K562 (cell line): Measurements from ENCODE around the gene TTC28. TPM values are rescaled to one million over a fixed set of nuclear protein-coding genes. Genes with fewer than 3 reads are reported as not detected.

Experiments used
- AFF4 ChIP-seq: sonication (generic); formaldehyde crosslinking; IDR thresholded peaks from 2 replicates; pipeline ENCODE4 v1.8.0; 2023; ENCODE audit warnings: mild to moderate bottlenecking, missing genetic modification reagents
- ATF6 ChIP-seq: sonication (generic); formaldehyde crosslinking; IDR thresholded peaks from 2 replicates; pipeline ENCODE4 v1.4.0; 2020; ENCODE audit warnings: mild to moderate bottlenecking, missing genetic modification reagents
- BHLHE40 ChIP-seq: IDR thresholded peaks from 2 replicates; pipeline ENCODE4 v1.6.1; 2011; ENCODE audit warnings: low read length, improper control_type of control experiment
- BRCA1 ChIP-seq, 2 experiments: fragments of 450-650 bp in 1 of 2; sonication (generic) in 1 of 2; formaldehyde crosslinking in 1 of 2; IDR thresholded peaks; 2 replicates each; pipeline versions ENCODE4 v1.5.0 to v1.6.1; 2017 to 2020; ENCODE audit warnings: mild to moderate bottlenecking in 1 of 2, missing genetic modification reagents in 1 of 2
- E2F3 ChIP-seq: fragments of 250-450 bp; sonication (Bioruptor Pico); IDR thresholded peaks from 2 replicates; pipeline ENCODE4 v1.4.0; 2020; ENCODE audit warnings: mild to moderate bottlenecking
- ELF2 ChIP-seq: fragments of 250-450 bp; sonication (Bioruptor Pico); IDR thresholded peaks from 2 replicates; pipeline ENCODE4 v1.5.0; 2021; ENCODE audit warnings: mild to moderate bottlenecking
- EP400 ChIP-seq: fragments of 450-650 bp; IDR thresholded peaks from 2 replicates; pipeline ENCODE4 v1.6.1; 2017; ENCODE audit warnings: antibody characterized with exemption, mild to moderate bottlenecking, moderate library complexity
- GTF2A2 ChIP-seq: IDR thresholded peaks from 2 replicates; pipeline ENCODE4 v1.6.1; 2016; ENCODE audit warnings: mild to moderate bottlenecking, missing genetic modification characterization, missing compliant biosample characterization
- GTF2E2 ChIP-seq: fragments of 200-800 bp; sonication (Bioruptor generic); IDR thresholded peaks from 2 replicates; pipeline ENCODE4 v1.6.1; 2016; ENCODE audit warnings: missing genetic modification characterization, missing compliant biosample characterization
- HEY1 ChIP-seq: fragments of 250-450 bp; sonication (Bioruptor Pico); IDR thresholded peaks from 2 replicates; pipeline ENCODE4 v1.5.0; 2020; ENCODE audit warnings: mild to moderate bottlenecking, moderate library complexity, borderline replicate concordance
- LEF1 ChIP-seq: fragments of 450-650 bp; IDR thresholded peaks from 2 replicates; pipeline ENCODE4 v1.6.1; 2016; ENCODE audit warnings: mild to moderate bottlenecking
- MIER1 ChIP-seq: fragments of 450-650 bp; IDR thresholded peaks from 2 replicates; pipeline ENCODE4 v1.6.1; 2016; ENCODE audit warnings: antibody characterized with exemption, mild to moderate bottlenecking, low read depth
- MYNN ChIP-seq, 2 experiments: sonication (generic); formaldehyde crosslinking in 1 of 2; IDR thresholded peaks; 2 replicates each; pipeline versions ENCODE4 v1.5.0 to v1.6.1; 2016 to 2020; ENCODE audit warnings: antibody characterized with exemption in 1 of 2, missing genetic modification reagents in 1 of 2
- POLR3G ChIP-seq: IDR thresholded peaks from 2 replicates; pipeline ENCODE4 v1.6.1; 2011; ENCODE audit not compliant: insufficient read length, insufficient replicate concordance; ENCODE audit errors: extremely low read depth
- RAD51 ChIP-seq: fragments of 450-650 bp; IDR thresholded peaks from 2 replicates; pipeline ENCODE4 v1.7.1; 2016; ENCODE audit warnings: low read depth, mild to moderate bottlenecking, borderline replicate concordance
- SMARCC2 ChIP-seq: fragments of 450-650 bp; IDR thresholded peaks from 2 replicates; pipeline ENCODE4 v1.6.1; 2017; ENCODE audit warnings: antibody characterized with exemption, moderate library complexity, mild to moderate bottlenecking, low read depth
- TAL1 ChIP-seq: fragments of 450-650 bp; IDR thresholded peaks from 2 replicates; pipeline ENCODE4 v1.6.1; 2016; ENCODE audit warnings: mild to moderate bottlenecking
- TCF15 ChIP-seq: fragments of 250-450 bp; sonication (Bioruptor Pico); IDR thresholded peaks from 2 replicates; pipeline ENCODE4 v1.8.0; 2022; ENCODE audit warnings: moderate library complexity, mild to moderate bottlenecking, inconsistent platforms
- TCF7 ChIP-seq: sonication (generic); IDR thresholded peaks from 2 replicates; pipeline ENCODE4 v1.6.1; 2016; ENCODE audit warnings: antibody characterized with exemption, borderline replicate concordance
- ZNF57 ChIP-seq: fragments of 450-650 bp; formaldehyde crosslinking; IDR thresholded peaks from 2 replicates; pipeline ENCODE4 v1.4.0; 2020; ENCODE audit warnings: mild to moderate bottlenecking, moderate library complexity
- ZNF655 ChIP-seq: fragments of 250-450 bp; sonication (Bioruptor Pico); IDR thresholded peaks from 2 replicates; pipeline ENCODE4 v1.5.0; 2021
- polyA plus RNA-seq, 8 experiments: library from polyadenylated mRNA; depleted of rRNA in 4 of 8; stranded (reverse) in 5 of 8; unstranded in 3 of 8; fragments of >200 nt; fragmentation: Nextera tagmentation in 2 of 8; fragmentation: Illumina TruSeq in 1 of 8; extraction: Ambion mirVana in 2 of 8; extraction: Trizol in 1 of 8; gene quantifications; 2 replicates each; pipeline versions ENCODE4 v1.2.1 to v1.2.3, GENCODE V29; 2011 to 2014; ENCODE audit warnings: inconsistent platforms in 1 of 8, missing spikeins in 1 of 8
- total RNA-seq, 7 experiments: library from RNA; depleted of rRNA in 6 of 7; stranded (reverse); fragments of >200 nt in 6 of 7; fragmentation: Illumina TruSeq in 2 of 7; extraction: Trizol in 2 of 7; gene quantifications; 2 replicates each; pipeline versions ENCODE4 v1.2.1 to v1.2.3, GENCODE V29; 2011 to 2021; ENCODE audit warnings: low replicate concordance in 1 of 7

The TTC28 gene
- total and polyA plus RNA-seq, 9 of the 15 experiments (the other 6 are each of a cell fraction or from before 2014, with no cell fraction given): 0.22 to 10.7 (median 3.1) TPM

- TF ChIP-seq ATF6 (CRISPR knock-in tag): no peak
- TF ChIP-seq ELF2: no peak
- TF ChIP-seq TCF15 (CRISPR knock-in tag): no peak
- no peak for TF ChIP-seq POLR3G
- no peak for TF ChIP-seq MYNN (IDR thresholded peaks at IDR 0.05)
- no peak for TF ChIP-seq MYNN (CRISPR knock-in tag; IDR thresholded peaks at IDR 0.05)
- TF ChIP-seq GTF2A2: peak; percentile 85
- TF ChIP-seq TAL1: no peak
- TF ChIP-seq MIER1: no peak
- TF ChIP-seq AFF4: no peak
- TF ChIP-seq BRCA1 (IDR thresholded peaks at IDR 0.05): no peak
- no peak for TF ChIP-seq BRCA1 (CRISPR knock-in tag; IDR thresholded peaks at IDR 0.05)
- TF ChIP-seq ZNF655: no peak
- no peak for TF ChIP-seq EP400
- no peak for TF ChIP-seq HEY1 (CRISPR knock-in tag)
- TF ChIP-seq BHLHE40: no peak
- TF ChIP-seq LEF1: no peak
- no peak for TF ChIP-seq SMARCC2
- TF ChIP-seq ZNF57 (CRISPR knock-in tag): no peak
- no peak for TF ChIP-seq RAD51
- TF ChIP-seq TCF7: no peak
- TF ChIP-seq GTF2E2 (tag): no peak
- TF ChIP-seq E2F3 (CRISPR knock-in tag): no peak
Measured at GRCh38 chr22:28589102-28589750, 90.4 kb downstream of the TTC28 start (continued).
